Stomach (tissue), 9 donors: ENCODE results near the gene EIF1. TPM values are rescaled to one million over a fixed set of nuclear protein-coding genes. Genes with fewer than 3 reads are reported as not detected.

Source experiments
- DNase-seq, 2 donors: peaks; one replicate each; pipeline versions ENCODE4 v3.0.0 to v3.0.0-alpha.2; 2013 to 2019
- H3K27ac ChIP-seq, 5 donors: fragments of 200-600 bp in 4 of 5; sonication (generic) in 4 of 5; one replicate each; pipeline ENCODE4 v1.5.1; 2013 to 2019; ENCODE audit warnings: mild to moderate bottlenecking in 1 of 5, moderate library complexity in 1 of 5
- H3K27me3 ChIP-seq, 3 donors: fragments of 200-600 bp; sonication (generic); one replicate each; pipeline ENCODE4 v1.5.1; 2017 to 2019; ENCODE audit warnings: mixed run types in 1 of 3
- H3K36me3 ChIP-seq, 4 donors: fragments of 200-600 bp; sonication (generic); 1 replicate in 3 of 4; 2 replicates in 1 of 4; pipeline ENCODE4 v1.5.1; 2016 to 2019
- H3K4me1 ChIP-seq, 4 donors: fragments of 200-600 bp; sonication (generic); one replicate each; pipeline ENCODE4 v1.5.1; 2016 to 2019
- H3K4me3 ChIP-seq, 4 donors: fragments of 200-600 bp; sonication (generic) in 3 of 4; one replicate each; pipeline ENCODE4 v1.5.1; 2016 to 2019; ENCODE audit warnings: mild to moderate bottlenecking in 1 of 4
- H3K9me3 ChIP-seq, 4 donors: fragments of 200-600 bp; sonication (generic); one replicate each; pipeline ENCODE4 v1.5.1; 2016 to 2019
- CTCF ChIP-seq, 7 experiments: fragments of 450-650 bp in 4 of 7; fragments of 200-600 bp in 3 of 7; sonication (generic) in 3 of 7; IDR thresholded peaks; one replicate each; pipeline ENCODE4 v1.5.1; 2016 to 2019; ENCODE audit warnings: antibody characterized with exemption in 7 of 7, control low read depth in 2 of 7, mild to moderate bottlenecking in 1 of 7
- EP300 ChIP-seq: sonication (generic); formaldehyde crosslinking; IDR thresholded peaks from one replicate; pipeline ENCODE4 v1.6.1; 2017; ENCODE audit warnings: antibody characterized with exemption
- POLR2A ChIP-seq, 4 donors: fragments of 450-650 bp; IDR thresholded peaks; one replicate each; pipeline ENCODE4 v1.6.1; 2016; ENCODE audit warnings: antibody characterized with exemption in 4 of 4, control low read depth in 2 of 4, mild to moderate bottlenecking in 1 of 4, moderate library complexity in 1 of 4
- POLR2AphosphoS5 ChIP-seq, 3 donors: sonication (generic); formaldehyde crosslinking; IDR thresholded peaks; one replicate each; pipeline ENCODE4 v1.6.1; 2016; ENCODE audit warnings: antibody characterized with exemption in 3 of 3
- WGBS, 5 donors: extraction: QIAGEN DNeasy Blood & Tissue Kit in 3 of 5; methylation state at CpG; one replicate each; pipeline versions ENCODE4 v1.1.5 to v1.1.7; 2013 to 2018; 5-methylcytosine and 5-hydroxymethylcytosine counted together
- intact Hi-C: fragments of 100-400 bp; cut with DNase I; formaldehyde crosslinking; loops from one replicate; pipeline ENCODE4 v1.15.1; 2023; ENCODE audit warnings: low total_unique reads
- polyA plus RNA-seq, 3 donors: library from polyadenylated mRNA; stranded (reverse); fragments of 200-250 nt; gene quantifications; one replicate each; pipeline ENCODE4 v1.2.3, GENCODE V29; 2013
- total RNA-seq, 5 donors: library from RNA; depleted of rRNA; stranded (reverse); fragments of >200 nt; gene quantifications; one replicate each; pipeline versions ENCODE4 v1.1.0 to v1.2.3, GENCODE V29; 2014 to 2016
- donor health status: healthy with polysubstance abuse.
- donor health status: Bipolar disorder and iron deficiency.
- donor health status: healthy.

Gene EIF1
- total and polyA plus RNA-seq, 8 donors = 62.4 to 972 (median 240) TPM

- no peaks in the 10 kb centered on the region for H3K9me3 ChIP-seq
- DNase-seq = no peak
- no peak overlapping the region for H3K4me3 ChIP-seq
- H3K27me3 ChIP-seq = no peaks in the 10 kb centered on the region
- TF ChIP-seq POLR2A (IDR thresholded peaks at IDR 0.05) (no peak), EP300 (no peak), CTCF (IDR thresholded peaks at IDR 0.05) (no peak), POLR2AphosphoS5 (IDR thresholded peaks at IDR 0.05) (no peak)
- H3K27ac ChIP-seq = peak overlapping the region; percentile 77 to 93 (median 88)
- 38 to 68% (median 56%) methylated on average over 20 to 24 of the region's 24 CpGs for WGBS, 5 donors
- H3K4me1 ChIP-seq = peaks cover 45 to 84% (median 68%) of the 10 kb centered on the region in 4 donors
- H3K36me3 ChIP-seq = no peaks in the 10 kb centered on the region
- intact Hi-C loops = loop anchor here (10.0 kb wide), 1 partner anchor 750 kb away; no protein-coding TSS in a partner anchor
Observed at GRCh38 chr17:41654678-41655607, 33.7 kb upstream of the EIF1 start.

- H3K9me3 ChIP-seq = no peaks in the 10 kb centered on the region
- WGBS, 5 donors = 25 to 50% (median 36%) methylated on average over 7 to 18 of the region's 18 CpGs
Observed at GRCh38 chr17:41655611-41656111, 33.0 kb upstream of the EIF1 start.

GRCh38 chr17:41656249-41657023 is 32.2 kb upstream of the EIF1 start:
- Histone ChIP-seq H3K27me3 (no peaks in the 10 kb centered on the region), H3K4me3 (no peak overlapping the region), H3K36me3 (no peaks in the 10 kb centered on the region), H3K9me3 (no peaks in the 10 kb centered on the region), H3K4me1 (peaks cover 38 to 72% (median 58%) of the 10 kb centered on the region in 4 donors), H3K27ac (peak overlapping the region; percentile 77 to 93 (median 88))
- 52 to 76% (median 65%) methylated on average over 15 to 16 of the region's 16 CpGs for WGBS, 5 donors
- TF ChIP-seq EP300 = no peak
- no peak for TF ChIP-seq POLR2A (IDR thresholded peaks at IDR 0.05)
- no peak for TF ChIP-seq POLR2AphosphoS5 (IDR thresholded peaks at IDR 0.05)
- no peak for TF ChIP-seq CTCF (IDR thresholded peaks at IDR 0.05)
- intact Hi-C loops = loop anchor here (10.0 kb wide), 1 partner anchor 752 kb away; no protein-coding TSS in a partner anchor
- peak in 1 of 2 donors; percentile 29 for DNase-seq

More at GRCh38 chr17:41655611-41656111, 33.0 kb upstream of the EIF1 start:
- Histone ChIP-seq H3K4me3 (no peak overlapping the region), H3K27ac (peak overlapping the region; percentile 77 to 93 (median 88)), H3K27me3 (no peaks in the 10 kb centered on the region), H3K36me3 (no peaks in the 10 kb centered on the region), H3K4me1 (peaks cover 45 to 80% (median 66%) of the 10 kb centered on the region in 4 donors)
- TF ChIP-seq POLR2AphosphoS5 (IDR thresholded peaks at IDR 0.05) (peak in 2 of 3 donors; percentile 85 to 87), EP300 (no peak), POLR2A (IDR thresholded peaks at IDR 0.05) (peak in 1 of 4 donors; percentile 18)
- intact Hi-C loops = loop anchor here (10.0 kb wide), 1 partner anchor 751 kb away; no protein-coding TSS in a partner anchor
- peak; percentile 92 to 96 for DNase-seq

- intact Hi-C loops = loop anchor here (10.0 kb wide), 1 partner anchor 752 kb away; no protein-coding TSS in a partner anchor
- Histone ChIP-seq H3K36me3 (no peaks in the 10 kb centered on the region), H3K27ac (peak overlapping the region; percentile 77 to 93 (median 88)), H3K4me1 (peaks cover 32 to 65% (median 51%) of the 10 kb centered on the region in 4 donors), H3K9me3 (no peaks in the 10 kb centered on the region), H3K27me3 (no peaks in the 10 kb centered on the region), H3K4me3 (no peak overlapping the region)
- 79 to 98% (median 87%) methylated on average over 7 to 16 of the region's 16 CpGs for WGBS, 5 donors
- no peak for DNase-seq
- TF ChIP-seq POLR2A (IDR thresholded peaks at IDR 0.05) (no peak), POLR2AphosphoS5 (IDR thresholded peaks at IDR 0.05) (no peak), CTCF (IDR thresholded peaks at IDR 0.05) (no peak), EP300 (no peak)
Observed at GRCh38 chr17:41657176-41657754, 31.4 kb upstream of the EIF1 start.
